Measurements from ENCODE around the gene CAMK4.

Gene CAMK4

GRCh38 chr5:111229221-111229835 is 5.1 kb downstream of the CAMK4 start:
- DNase-seq (ENCODE audit: low read depth in 3 of 3) = no peak

GRCh38 chr5:111229871-111230810 is 6.0 kb downstream of the CAMK4 start:
- DNase-seq (ENCODE audit: low read depth in 3 of 3) = no peak

- no peak for DNase-seq (ENCODE audit: low read depth in 3 of 3)
Measured at GRCh38 chr5:111231119-111231518, 6.9 kb downstream of the CAMK4 start.

- no peak for DNase-seq (ENCODE audit: low read depth in 3 of 3)
Measured at GRCh38 chr5:111232311-111233051, 8.3 kb downstream of the CAMK4 start.

- no peak for DNase-seq (ENCODE audit: low read depth in 3 of 3)
Measured at GRCh38 chr5:111233052-111233374, 8.8 kb downstream of the CAMK4 start.

GRCh38 chr5:111234125-111234524 is 9.9 kb downstream of the CAMK4 start:
- DNase-seq (ENCODE audit: low read depth in 3 of 3) = no peak

- DNase-seq (ENCODE audit: low read depth in 3 of 3) = no peak
Measured at GRCh38 chr5:111235635-111236034, 11.5 kb downstream of the CAMK4 start.

- DNase-seq (ENCODE audit: low read depth in 3 of 3) = no peak
Measured at GRCh38 chr5:111236348-111236747, 12.2 kb downstream of the CAMK4 start.

GRCh38 chr5:111236995-111237394 is 12.8 kb downstream of the CAMK4 start:
- DNase-seq (ENCODE audit: low read depth in 3 of 3) = no peak

GRCh38 chr5:111237470-111237869 is 13.3 kb downstream of the CAMK4 start:
- no peak for DNase-seq (ENCODE audit: low read depth in 3 of 3)

- no peak for DNase-seq (ENCODE audit: low read depth in 3 of 3)
Measured at GRCh38 chr5:111238431-111239225, 14.4 kb downstream of the CAMK4 start.

- no peak for DNase-seq (ENCODE audit: low read depth in 3 of 3)
Measured at GRCh38 chr5:111241696-111242095, 17.5 kb downstream of the CAMK4 start.

GRCh38 chr5:111242606-111243005 is 18.4 kb downstream of the CAMK4 start:
- no peak for DNase-seq (ENCODE audit: low read depth in 3 of 3)

- DNase-seq (ENCODE audit: low read depth in 3 of 3) = no peak
Measured at GRCh38 chr5:111243318-111243717, 19.1 kb downstream of the CAMK4 start.

GRCh38 chr5:111245654-111246053 is 21.5 kb downstream of the CAMK4 start:
- DNase-seq (ENCODE audit: low read depth in 3 of 3) = no peak

GRCh38 chr5:111246459-111246858 is 22.3 kb downstream of the CAMK4 start:
- no peak for DNase-seq (ENCODE audit: low read depth in 3 of 3)

- no peak for DNase-seq (ENCODE audit: low read depth in 3 of 3)
Measured at GRCh38 chr5:111248571-111248970, 24.4 kb downstream of the CAMK4 start.

- no peak for DNase-seq (ENCODE audit: low read depth in 3 of 3)
Measured at GRCh38 chr5:111251921-111252320, 27.7 kb downstream of the CAMK4 start.

GRCh38 chr5:111252799-111253545 is 28.8 kb downstream of the CAMK4 start:
- DNase-seq (ENCODE audit: low read depth in 3 of 3) = no peak

GRCh38 chr5:111254613-111255012 is 30.4 kb downstream of the CAMK4 start:
- DNase-seq (ENCODE audit: low read depth in 3 of 3) = peak in 2 of 3 experiments; percentile 37 to 44

- DNase-seq (ENCODE audit: low read depth in 3 of 3) = no peak
Measured at GRCh38 chr5:111255169-111255568, 31.0 kb downstream of the CAMK4 start.
